GM18508 (cell line): Measurements from ENCODE around the gene DUS4L.
"Not testable (repeated sequence)": the region's sequence is repeated elsewhere in the genome, so short reads cannot be mapped to it uniquely, and the experiment has no call there.

Source experiments
- ATAC-seq: cut with Tn5 transposase; IDR thresholded peaks from one replicate; pipeline ENCODE4 v1.9.1; 2021; ENCODE audit warnings: moderate number of reproducible peaks; ENCODE audit not compliant: insufficient read depth, unreplicated experiment

Gene DUS4L

GRCh38 chr7:107563775-107564552 is at the start of gene DUS4L, which contains the start of gene COG5:
TSS of gene DUS4L (plus strand) at chr7:107563971. CDS start at chr7:107567071, 3,100 bp downstream.
TSS of gene COG5 (minus strand) at chr7:107563920. CDS start at chr7:107563896, 24 bp downstream.
- ATAC-seq: peak; percentile 74

GRCh38 chr7:107526672-107527071 is 37.1 kb upstream of the DUS4L start:
- no peak for ATAC-seq

- no peak for ATAC-seq
Observed at GRCh38 chr7:107527196-107527595, 36.6 kb upstream of the DUS4L start.

- no peak for ATAC-seq
Observed at GRCh38 chr7:107528461-107528860, 35.3 kb upstream of the DUS4L start.

- ATAC-seq: no peak
Observed at GRCh38 chr7:107530751-107531150, 33.0 kb upstream of the DUS4L start.

- ATAC-seq: no peak
Observed at GRCh38 chr7:107534139-107534538, 29.6 kb upstream of the DUS4L start.

GRCh38 chr7:107537228-107537627 is 26.5 kb upstream of the DUS4L start:
- ATAC-seq: not testable (repeated sequence)

- ATAC-seq: no peak
Observed at GRCh38 chr7:107538001-107538400, 25.8 kb upstream of the DUS4L start.

- no peak for ATAC-seq
Observed at GRCh38 chr7:107543338-107543993, 20.3 kb upstream of the DUS4L start.

GRCh38 chr7:107544848-107545591 is 18.8 kb upstream of the DUS4L start:
- no peak for ATAC-seq

GRCh38 chr7:107551936-107552335 is 11.8 kb upstream of the DUS4L start:
- ATAC-seq: no peak

- no peak for ATAC-seq
Observed at GRCh38 chr7:107555893-107556292, 7.9 kb upstream of the DUS4L start.

GRCh38 chr7:107559864-107560263 is 3.9 kb upstream of the DUS4L start:
- no peak for ATAC-seq

- ATAC-seq: no peak
Observed at GRCh38 chr7:107560898-107561516, 2.8 kb upstream of the DUS4L start.

GRCh38 chr7:107563081-107563774 is 543 bp upstream of the DUS4L start:
- ATAC-seq: peak; percentile 25

GRCh38 chr7:107564553-107565298 is 955 bp downstream of the DUS4L start:
- ATAC-seq: no peak

- ATAC-seq: no peak
Observed at GRCh38 chr7:107570298-107570697, 6.5 kb downstream of the DUS4L start.

GRCh38 chr7:107573537-107573936 is 9.8 kb downstream of the DUS4L start:
- no peak for ATAC-seq

- no peak for ATAC-seq
Observed at GRCh38 chr7:107579554-107579884, 15.7 kb downstream of the DUS4L start.
